CD4-positive, alpha-beta T cell treated with Interleukin-21 for 1 hour (primary cell): ENCODE results near the gene GGCX.
A peak's percentile ranks its signal among the peaks of the same experiment; 100 is the strongest.
"Not testable (repeated sequence)": the region's sequence is repeated elsewhere in the genome, so short reads cannot be mapped to it uniquely, and the experiment has no call there.

Experiments used
- DNase-seq: peaks from one replicate; pipeline ENCODE4 v3.0.0-alpha.2; 2020

GGCX gene

GRCh38 chr2:85593023-85593422 is 31.7 kb upstream of the GGCX start:
- DNase-seq = no peak

DNA sequence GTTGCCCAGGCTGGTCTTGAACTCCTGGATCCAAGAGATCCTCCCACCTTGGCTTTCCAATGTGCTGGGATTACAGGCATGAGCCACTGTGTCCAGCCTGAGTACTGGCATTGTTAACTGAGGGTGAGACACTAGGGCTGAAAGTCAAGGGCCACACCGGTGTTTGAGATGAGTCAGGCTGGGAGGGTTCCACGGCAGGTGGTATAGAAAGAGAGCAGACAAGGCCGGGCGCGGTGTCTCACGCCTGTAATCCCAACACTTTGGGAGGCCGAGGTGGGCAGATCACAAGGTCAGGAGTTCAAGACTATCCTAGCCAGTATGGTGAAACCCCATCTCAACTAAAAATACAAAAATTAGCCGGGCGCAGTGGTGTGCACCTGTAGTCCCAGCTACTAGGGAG is 31.0 kb upstream of the GGCX start:
- not testable (repeated sequence) for DNase-seq

DNA sequence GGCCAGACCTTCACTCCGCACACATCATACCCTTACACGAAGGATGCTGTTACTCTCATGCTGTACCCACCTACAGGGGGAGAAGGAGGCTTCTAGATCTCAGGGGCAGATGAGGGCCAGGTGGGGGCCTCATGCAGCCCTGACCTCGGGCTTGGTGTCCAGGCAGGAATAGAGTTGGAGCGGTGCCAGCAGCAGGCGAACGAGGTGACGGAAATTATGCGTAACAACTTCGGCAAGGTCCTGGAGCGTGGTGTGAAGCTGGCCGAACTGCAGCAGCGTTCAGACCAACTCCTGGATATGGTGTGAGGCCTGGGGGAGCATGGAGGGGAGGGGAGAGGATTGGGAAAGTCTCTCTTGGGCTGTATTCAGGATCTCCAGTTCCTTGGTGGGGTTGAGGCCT is 30.3 kb upstream of the GGCX start:
- DNase-seq = no peak

- DNase-seq = no peak
These were observed 29.7 kb upstream of the GGCX start for GRCh38 chr2:85590950-85591349.

GRCh38 chr2:85589982-85590791 is 28.9 kb upstream of the GGCX start:
- no peak for DNase-seq

DNA sequence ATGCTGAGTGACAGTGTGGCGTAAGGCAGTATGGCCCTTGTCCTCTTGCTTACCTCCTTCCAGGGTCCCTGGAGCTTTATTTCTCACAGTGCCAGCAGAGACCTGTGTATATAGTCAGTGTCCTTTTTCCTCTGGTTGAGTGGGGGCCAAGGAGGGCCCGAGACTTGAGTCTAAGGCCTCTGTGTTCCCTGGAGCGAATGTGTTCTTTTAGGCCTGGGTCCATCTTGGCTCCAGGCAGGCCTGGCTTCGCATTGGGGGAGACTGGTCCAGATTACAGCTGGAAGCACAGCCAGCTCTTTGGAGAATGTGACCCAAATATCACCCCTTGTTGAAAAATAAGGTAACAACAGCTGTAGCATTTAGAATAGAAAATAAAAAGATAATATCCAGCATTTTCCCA is 27.9 kb upstream of the GGCX start:
- DNase-seq = no peak

GRCh38 chr2:85588645-85589044 is 27.4 kb upstream of the GGCX start:
- DNase-seq = no peak

GRCh38 chr2:85588236-85588635 is 26.9 kb upstream of the GGCX start:
- no peak for DNase-seq

DNA sequence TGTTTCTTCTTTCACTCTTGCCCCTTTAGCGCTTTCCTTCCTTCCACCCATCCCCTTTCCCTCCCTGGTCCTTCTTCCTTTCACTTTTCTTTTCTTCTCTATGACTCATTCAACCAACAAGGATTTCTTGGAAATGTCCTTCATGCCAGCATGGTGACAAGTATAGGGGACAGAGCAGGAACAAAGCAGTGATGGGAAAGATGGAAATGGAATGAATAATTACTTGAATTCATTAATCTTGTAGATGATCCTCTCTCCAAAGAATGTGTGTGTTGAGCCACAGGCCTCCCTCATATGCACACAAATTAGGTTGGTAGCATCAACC is 24.4 kb upstream of the GGCX start:
- DNase-seq = no peak

GRCh38 chr2:85584857-85585780 is 23.8 kb upstream of the GGCX start:
- no peak for DNase-seq

DNA sequence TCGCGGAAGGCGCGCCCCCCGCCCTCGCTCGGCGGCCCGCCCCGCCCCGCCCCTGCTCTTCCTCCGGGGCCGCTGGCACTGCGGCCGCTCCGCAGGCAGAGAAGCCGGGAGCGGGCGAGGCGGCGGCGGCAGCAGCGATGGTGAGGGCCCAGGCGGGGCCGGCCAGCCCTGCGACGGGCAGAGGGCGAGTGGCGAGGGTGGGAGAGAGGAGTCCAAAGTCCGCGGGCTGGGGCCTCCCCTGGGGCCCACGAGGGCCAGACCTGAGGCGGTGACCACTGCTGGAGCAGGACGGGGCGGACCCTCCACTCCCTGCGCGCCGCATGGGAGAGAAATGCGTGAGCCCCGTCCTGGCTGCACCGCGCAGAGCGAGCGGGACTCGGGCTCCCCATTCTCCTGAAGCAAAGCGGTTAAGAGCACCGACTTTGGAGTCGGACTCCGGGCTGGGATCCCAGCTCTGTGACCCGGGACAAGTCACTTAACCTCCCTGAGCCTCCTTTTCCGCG is 23.1 kb upstream of the GGCX start, which contains the start of gene VAMP5:
Gene VAMP5, plus strand, starts transcription at position 78 of the 503 bp plus-strand sequence. Its CDS starts 60 bp downstream, at position 138.
- no peak for DNase-seq

GRCh38 chr2:85583667-85584353 is 22.5 kb upstream of the GGCX start:
- peak; percentile 53 for DNase-seq

DNA sequence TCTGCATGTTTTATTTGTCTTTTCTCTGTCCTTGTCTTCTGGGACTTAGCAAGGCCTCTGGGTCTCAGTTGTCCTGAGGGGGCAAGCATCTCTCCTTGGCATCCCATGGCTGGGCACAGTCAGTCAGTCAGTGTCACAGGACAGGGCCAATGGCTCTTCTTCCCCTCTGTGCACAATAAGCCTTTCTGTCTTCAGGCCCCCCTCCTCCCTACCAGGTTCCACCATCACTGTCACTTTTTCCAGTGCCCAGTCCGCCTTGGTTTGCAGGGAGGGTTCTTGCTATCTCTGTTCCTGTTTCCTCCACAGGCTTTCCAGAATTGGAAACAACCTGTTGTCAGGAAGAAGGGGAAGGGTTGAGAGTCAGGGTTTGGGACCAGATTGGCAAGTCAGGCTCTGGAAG is 21.2 kb upstream of the GGCX start:
- DNase-seq = no peak

DNA sequence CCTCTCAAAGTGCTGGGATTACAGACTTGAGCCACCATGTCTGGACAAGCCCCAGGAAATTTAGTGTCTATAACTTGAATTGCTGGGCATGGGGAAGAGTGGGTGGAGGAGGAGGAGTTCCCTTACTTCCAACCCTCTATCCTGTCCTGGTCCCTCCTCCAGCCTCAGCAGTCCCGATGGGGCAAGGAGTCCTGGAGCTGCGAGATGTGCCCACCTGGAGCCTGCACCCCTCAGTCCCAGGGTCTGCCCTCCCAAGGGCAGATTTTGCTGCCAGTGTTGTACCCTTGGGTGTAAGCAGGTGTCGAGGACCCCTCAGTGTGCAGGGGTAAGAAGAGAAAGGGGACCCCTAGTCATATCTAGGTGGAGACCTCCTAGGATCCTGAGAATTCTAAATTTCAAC is 18.9 kb upstream of the GGCX start:
- DNase-seq = no peak

- DNase-seq = no peak
These were observed 18.1 kb upstream of the GGCX start for GRCh38 chr2:85579266-85579935.

DNA sequence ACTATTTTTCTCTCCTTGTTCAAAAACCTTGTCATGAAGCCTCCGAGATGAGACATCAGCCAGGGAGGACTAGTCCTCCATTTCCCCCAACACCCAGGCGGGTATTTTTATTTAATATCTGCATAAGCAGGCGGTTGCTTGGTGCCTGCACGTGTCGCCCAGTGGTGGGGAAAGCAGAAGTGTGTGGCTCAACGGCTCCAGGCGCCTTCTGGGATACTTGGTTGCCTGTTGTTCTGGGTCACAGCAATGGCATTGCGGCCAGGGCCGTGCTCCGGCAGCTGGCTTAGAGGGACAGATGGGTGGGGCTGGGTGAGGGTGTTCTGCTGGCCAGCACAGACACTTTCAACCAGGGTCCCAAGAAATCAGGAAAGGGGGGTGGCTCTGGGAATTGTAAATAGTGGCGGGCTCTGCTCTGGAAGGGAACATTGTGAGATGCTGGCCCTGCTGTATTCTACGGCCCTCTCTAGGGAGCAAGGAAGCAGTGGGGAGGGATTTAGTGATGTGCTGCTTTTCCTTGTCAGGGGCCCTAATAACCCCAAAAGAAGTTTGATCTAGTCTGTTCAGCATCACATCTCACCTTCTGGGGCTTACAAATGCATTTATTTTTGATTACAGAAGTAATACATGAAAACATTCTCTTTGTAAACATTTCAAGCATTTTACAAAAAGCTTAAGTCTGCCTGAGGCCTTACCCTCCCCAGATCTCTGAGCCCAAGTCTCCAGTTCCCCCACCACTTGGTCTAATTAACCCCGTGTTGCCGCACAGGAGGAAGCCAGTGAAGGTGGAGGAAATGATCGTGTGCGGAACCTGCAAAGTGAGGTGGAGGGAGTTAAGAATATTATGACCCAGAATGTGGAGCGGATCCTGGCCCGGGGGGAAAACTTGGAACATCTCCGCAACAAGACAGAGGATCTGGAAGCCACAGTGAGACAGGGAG is 17.2 kb upstream of the GGCX start:
- DNase-seq = no peak

DNA sequence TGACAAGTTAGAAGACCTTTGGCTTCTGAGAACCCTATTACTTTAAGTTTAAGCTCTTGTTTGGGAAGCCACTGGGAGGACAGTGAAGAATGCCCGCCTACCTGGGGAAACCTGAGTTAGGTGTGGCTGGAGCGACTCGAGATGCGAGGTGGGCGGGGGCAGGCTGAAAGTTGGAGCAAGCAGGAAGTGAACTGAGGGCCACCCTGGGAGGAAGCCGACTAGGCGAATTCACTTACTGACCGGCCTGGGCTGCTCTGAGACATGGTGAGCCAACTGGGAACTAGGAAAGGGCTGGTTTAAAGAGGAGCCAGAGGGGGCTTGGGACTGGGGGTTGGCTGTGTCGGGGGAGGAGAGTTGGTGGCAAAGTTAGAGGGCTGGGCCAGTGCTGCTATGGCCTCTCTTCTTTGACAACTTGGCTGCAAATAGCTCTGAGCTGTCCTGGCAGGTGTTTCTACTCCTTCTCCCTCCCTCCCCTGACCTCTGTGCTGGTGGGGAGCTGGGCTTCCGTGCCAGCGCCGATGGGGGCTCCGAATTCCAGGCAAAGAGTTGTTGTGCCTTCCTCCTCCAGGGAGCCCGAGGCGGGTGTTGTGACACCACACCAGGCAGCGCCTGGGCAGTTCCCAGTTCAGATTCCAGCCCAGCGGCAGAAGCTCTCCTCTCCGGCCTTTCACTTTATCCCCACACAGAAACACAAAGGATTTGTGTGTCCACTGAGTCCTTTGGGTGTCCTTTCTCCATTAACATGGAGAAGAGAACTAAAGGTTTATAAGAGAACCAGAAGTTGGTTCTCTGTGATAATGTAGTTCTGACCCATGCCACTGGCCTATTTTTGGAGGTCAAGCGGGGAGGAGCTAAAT is 16.3 kb upstream of the GGCX start, which contains the start of gene VAMP8:
Gene VAMP8, plus strand, starts transcription at position 201 of the 857 bp plus-strand sequence. Its CDS starts 61 bp downstream, at position 262.
- DNase-seq = peak; percentile 63

DNA sequence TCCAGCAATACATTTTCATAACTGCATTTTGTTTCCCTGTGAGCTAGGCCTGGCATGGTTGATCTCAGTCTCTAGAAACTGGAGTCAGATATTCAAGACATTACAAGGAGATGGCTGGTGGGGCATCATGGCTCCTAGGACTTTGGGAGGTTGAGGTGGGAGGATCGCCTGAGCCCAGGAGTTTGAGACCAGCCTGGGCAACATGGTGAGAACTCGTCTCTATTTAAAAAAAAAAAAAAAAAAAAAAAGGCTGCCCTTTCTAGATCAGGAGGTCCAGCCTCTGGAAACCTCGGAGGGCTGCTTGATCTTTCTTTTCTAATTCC is 15.7 kb upstream of the GGCX start:
- no peak for DNase-seq

DNA sequence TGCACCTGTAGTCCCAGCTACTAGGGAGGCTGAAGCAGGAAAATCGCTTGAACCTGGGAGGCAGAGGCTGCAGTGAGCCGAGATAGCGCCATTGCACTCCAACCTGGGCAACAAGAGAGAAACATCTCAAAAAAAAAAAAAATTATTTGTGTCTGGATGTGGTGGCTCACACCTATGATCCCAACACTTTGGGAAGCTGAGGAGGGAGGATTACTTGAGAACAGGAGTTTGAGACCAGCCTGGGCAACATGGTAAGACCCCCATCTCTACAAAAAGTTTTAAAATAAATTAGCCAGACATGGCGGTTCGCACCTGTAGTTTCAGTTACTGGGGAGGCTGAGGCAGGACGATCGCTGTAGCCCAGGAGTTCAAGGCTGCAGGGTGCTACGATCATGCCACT is 14.4 kb upstream of the GGCX start:
- DNase-seq = no peak

DNA sequence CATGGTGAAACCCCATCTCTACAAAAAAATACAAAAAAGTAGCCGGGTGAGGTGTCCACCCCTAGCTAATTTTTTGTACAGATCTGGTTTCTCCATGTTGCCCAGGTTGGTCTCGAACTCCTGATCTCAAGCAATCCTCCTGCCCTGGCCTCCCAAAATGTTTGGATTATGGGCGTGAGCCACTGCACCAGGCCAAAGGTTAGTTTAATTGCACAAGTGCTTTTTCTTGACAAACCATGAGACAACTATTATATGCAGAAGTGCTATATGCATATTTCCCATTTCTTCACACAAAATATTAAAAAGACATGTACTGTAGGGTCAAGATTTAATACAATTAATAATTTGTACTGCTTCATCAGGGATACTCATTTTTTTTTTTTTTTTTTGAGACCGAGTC is 5.0 kb upstream of the GGCX start:
- no peak for DNase-seq

- DNase-seq = no peak
These were observed 2.9 kb upstream of the GGCX start for GRCh38 chr2:85564144-85564563.
